SK-N-SH (cell line): ENCODE measurements around the gene XRCC5. TPM values are rescaled to one million over a fixed set of nuclear protein-coding genes. Genes with fewer than 3 reads are reported as not detected.

Experiments
- CTCF ChIA-PET: fragments of 300-600, 350-600 bp; formaldehyde crosslinking; extraction: SDS; loops from one replicate; lab custom pipeline; 2021; lab: Yijun Ruan, JAX
- POLR2A ChIA-PET: fragments of 350-600 bp; sonication (Branson Sonifier 250); formaldehyde crosslinking; extraction: SDS; loops from one replicate; lab custom pipeline; 2020; ENCODE audit warnings: antibody characterized with exemption, inconsistent platforms; lab: Yijun Ruan, JAX
- DNase-seq: peaks from one replicate; pipeline ENCODE4 v3.0.0; 2012
- H2AFZ ChIP-seq: fragments of 200-600 bp; sonication (generic); 2 replicates; pipeline ENCODE4 v1.8.1; 2016; ENCODE audit warnings: antibody characterized with exemption, mild to moderate bottlenecking, low read depth
- H3F3A ChIP-seq: fragments of 200-600 bp; sonication (generic); replicated peaks from 2 replicates; pipeline ENCODE3; 2016; ENCODE audit warnings: antibody characterized with exemption, mild to moderate bottlenecking; ENCODE audit not compliant: insufficient read depth
- H3K27ac ChIP-seq, 2 experiments: fragments of 200-500 bp in 1 of 2; fragments of 200-600 bp in 1 of 2; sonication (Bioruptor generic) in 1 of 2; sonication (generic), shearing (Covaris generic) in 1 of 2; 2 replicates each; pipeline versions ENCODE4 v1.5.1 to v1.6.1; 2014 to 2016; ENCODE audit warnings: low read depth in 2 of 2, inconsistent platforms in 1 of 2, low read length in 1 of 2, mild to moderate bottlenecking in 1 of 2, mixed read lengths in 1 of 2
- H3K27me3 ChIP-seq: fragments of 200-600 bp; sonication (generic), shearing (Covaris generic); 2 replicates; pipeline ENCODE4 v1.6.1; 2016; ENCODE audit warnings: mixed run types; ENCODE audit not compliant: insufficient read depth
- H3K36me3 ChIP-seq, 2 experiments: fragments of 200-500 bp in 1 of 2; fragments of 200-600 bp in 1 of 2; sonication (Bioruptor generic) in 1 of 2; sonication (generic) in 1 of 2; replicated peaks in 1 of 2; 2 replicates each; pipeline versions ENCODE3 to v1.5.1; 2014 to 2016; ENCODE audit warnings: low read length in 1 of 2, mild to moderate bottlenecking in 1 of 2; ENCODE audit not compliant: insufficient read depth in 2 of 2, control insufficient read depth in 1 of 2
- H3K4me1 ChIP-seq, 2 experiments: fragments of 200-500 bp in 1 of 2; fragments of 200-600 bp in 1 of 2; sonication (Bioruptor generic) in 1 of 2; sonication (generic), shearing (Covaris generic) in 1 of 2; 2 replicates each; pipeline versions ENCODE4 v1.5.1 to v1.6.1; 2014 to 2016; ENCODE audit warnings: low read depth in 1 of 2, low read length in 1 of 2, mixed run types in 1 of 2; ENCODE audit not compliant: insufficient read depth in 2 of 2, control insufficient read depth in 1 of 2
- H3K4me2 ChIP-seq: fragments of 200-600 bp; sonication (generic), shearing (Covaris generic); 2 replicates; pipeline ENCODE4 v1.6.1; 2017; ENCODE audit warnings: mixed run types
- H3K4me3 ChIP-seq, 2 experiments: fragments of 200-500 bp in 1 of 2; fragments of 200-600 bp in 1 of 2; sonication (Bioruptor generic) in 1 of 2; sonication (generic), shearing (Covaris generic) in 1 of 2; 2 replicates each; pipeline versions ENCODE4 v1.5.1 to v1.8.1; 2014 to 2016; ENCODE audit warnings: low read depth in 2 of 2, inconsistent platforms in 1 of 2, low read length in 1 of 2, mild to moderate bottlenecking in 1 of 2, mixed read lengths in 1 of 2, moderate library complexity in 1 of 2
- H3K79me2 ChIP-seq: fragments of 200-600 bp; sonication (generic); 2 replicates; pipeline ENCODE4 v1.8.1; 2017; ENCODE audit warnings: mild to moderate bottlenecking; ENCODE audit not compliant: insufficient read depth
- H3K9ac ChIP-seq: fragments of 200-600 bp; sonication (generic); 2 replicates; pipeline ENCODE4 v1.6.1; 2017; ENCODE audit warnings: mixed run types
- H3K9me2 ChIP-seq: fragments of 200-600 bp; sonication (generic); 2 replicates; pipeline ENCODE4 v1.6.1; 2017; ENCODE audit warnings: mixed run types
- H3K9me3 ChIP-seq: fragments of 200-600 bp; sonication (generic); 2 replicates; pipeline ENCODE4 v1.6.1; 2017; ENCODE audit warnings: mixed run types, mild to moderate bottlenecking, moderate library complexity
- H4K20me1 ChIP-seq: fragments of 200-600 bp; sonication (generic); 2 replicates; pipeline ENCODE4 v1.6.1; 2017; ENCODE audit warnings: mild to moderate bottlenecking, mixed run types; ENCODE audit not compliant: insufficient read depth
- CTCF ChIP-seq: fragments of 200-600 bp; sonication (generic); IDR thresholded peaks from 2 replicates; pipeline ENCODE4 v1.6.1; 2017; ENCODE audit warnings: antibody characterized with exemption, mild to moderate bottlenecking, moderate library complexity
- ELF1 ChIP-seq: IDR thresholded peaks from 2 replicates; pipeline ENCODE4 v1.4.0; 2012
- EP300 ChIP-seq, 2 experiments: IDR thresholded peaks; 2 replicates each; pipeline versions ENCODE4 v1.4.0 to v1.6.1; 2012; ENCODE audit warnings: borderline replicate concordance in 1 of 2, low read depth in 1 of 2, low read length in 1 of 2
- EZH2phosphoT487 ChIP-seq: fragments of 200-600 bp; sonication (generic); IDR thresholded peaks from 2 replicates; pipeline ENCODE4 v1.6.1; 2017; ENCODE audit warnings: low read depth, mixed run types, mild to moderate bottlenecking, antibody characterized with exemption, moderate library complexity, borderline replicate concordance
- FOSL2 ChIP-seq: IDR thresholded peaks from 2 replicates; pipeline ENCODE4 v1.4.0; 2012; ENCODE audit warnings: low read depth, mild to moderate bottlenecking, moderate library complexity, borderline replicate concordance
- FOXM1 ChIP-seq: IDR thresholded peaks from 2 replicates; pipeline ENCODE4 v1.4.0; 2012; ENCODE audit warnings: low read depth, mild to moderate bottlenecking
- GABPA ChIP-seq: IDR thresholded peaks from 2 replicates; pipeline ENCODE4 v1.4.0; 2012; ENCODE audit warnings: low read depth, mild to moderate bottlenecking
- JUND ChIP-seq: IDR thresholded peaks from 2 replicates; pipeline ENCODE4 v1.4.0; 2012
- MEF2A ChIP-seq: IDR thresholded peaks from 2 replicates; pipeline ENCODE4 v1.4.0; 2012; ENCODE audit warnings: low read depth, borderline replicate concordance
- MXI1 ChIP-seq: IDR thresholded peaks from 2 replicates; pipeline ENCODE4 v1.6.1; 2012; ENCODE audit warnings: mild to moderate bottlenecking, low read depth, low read length, improper control_type of control experiment
- NFIC ChIP-seq: IDR thresholded peaks from 2 replicates; pipeline ENCODE4 v1.4.0; 2012; ENCODE audit warnings: borderline replicate concordance
- NRF1 ChIP-seq: IDR thresholded peaks from 2 replicates; pipeline ENCODE4 v1.6.1; 2012; ENCODE audit warnings: low read depth, mild to moderate bottlenecking, low read length
- RCOR1 ChIP-seq: fragments of 150-350 bp; IDR thresholded peaks from 2 replicates; pipeline ENCODE4 v1.6.1; 2017; ENCODE audit warnings: antibody characterized with exemption, low read length
- REST ChIP-seq: IDR thresholded peaks from 2 replicates; pipeline ENCODE4 v1.6.1; 2012; ENCODE audit warnings: mild to moderate bottlenecking, low read depth, low read length, moderate library complexity
- RFX5 ChIP-seq: IDR thresholded peaks from 2 replicates; pipeline ENCODE4 v1.6.1; 2012; ENCODE audit warnings: mild to moderate bottlenecking, improper control_type of control experiment, low read length
- TAF1 ChIP-seq: IDR thresholded peaks from 2 replicates; pipeline ENCODE4 v1.6.1; 2012; ENCODE audit warnings: low read depth, mild to moderate bottlenecking, low read length, moderate library complexity, borderline replicate concordance
- TCF12 ChIP-seq: IDR thresholded peaks from 2 replicates; pipeline ENCODE4 v1.4.0; 2012
- TEAD4 ChIP-seq: IDR thresholded peaks from 2 replicates; pipeline ENCODE4 v1.4.0; 2012; ENCODE audit warnings: mild to moderate bottlenecking, borderline replicate concordance; ENCODE audit not compliant: insufficient read depth
- USF2 ChIP-seq: fragments of 150-350 bp; IDR thresholded peaks from 2 replicates; pipeline ENCODE4 v1.6.1; 2017; ENCODE audit warnings: antibody characterized with exemption, low read length, low read depth, borderline replicate concordance
- ZBTB33 ChIP-seq: IDR thresholded peaks from 2 replicates; pipeline ENCODE4 v1.4.0; 2012; ENCODE audit warnings: low read depth, borderline replicate concordance
- WGBS: methylation state at CpG from one replicate; pipeline ENCODE4 v1.1.6; 2017; ENCODE audit warnings: low lambda C conversion rate; 5-methylcytosine and 5-hydroxymethylcytosine counted together
- polyA plus RNA-seq, 3 experiments: library from polyadenylated mRNA; depleted of rRNA; stranded (reverse); fragments of >200 nt; gene quantifications; 2 replicates each; pipeline ENCODE4 v1.2.3, GENCODE V29; 2012

XRCC5 gene
- polyA plus RNA-seq, 1 of the 3 experiments (the other 2 are of a cell fraction) = 125 TPM

GRCh38 chr2:216206041-216206703 is 97.0 kb downstream of the XRCC5 start:
- H3K27me3 ChIP-seq = no peaks in the 10 kb centered on the region
- H3K27ac ChIP-seq = no peak overlapping the region; a peak in 1 of 4 replicates
- H3K9ac ChIP-seq = no peak overlapping the region
- TF ChIP-seq FOSL2 = no peak
- TF ChIP-seq FOXM1 = no peak
- TF ChIP-seq RCOR1 = no peak
- no peak for TF ChIP-seq GABPA
- no peak for TF ChIP-seq ZBTB33
- TF ChIP-seq NFIC = no peak
- H4K20me1 ChIP-seq = no peaks in the 10 kb centered on the region
- no peaks in the 10 kb centered on the region for H3K9me2 ChIP-seq
- WGBS = 97% methylated on average over 2 of the region's 2 CpGs
- H3F3A ChIP-seq = peaks cover 18% of the 10 kb centered on the region
- H2AFZ ChIP-seq = no peak overlapping the region
- peaks cover 9% of the 10 kb centered on the region; the same call in 1 of the 2 replicates for H3K79me2 ChIP-seq
- no peaks in the 10 kb centered on the region for H3K9me3 ChIP-seq
- peaks cover 83 to 87% of the 10 kb centered on the region in 2 experiments for H3K36me3 ChIP-seq
- POLR2A ChIA-PET = no interaction called here
- DNase-seq = no peak
- H3K4me2 ChIP-seq = no peak overlapping the region
- CTCF ChIA-PET = no interaction called here
- peaks cover 1 to 32% of the 10 kb centered on the region in 2 experiments; a peak in 3 of 4 replicates for H3K4me1 ChIP-seq
- no peak overlapping the region for H3K4me3 ChIP-seq

- ChIA-PET POLR2A (no interaction called here), CTCF (no interaction called here)
- DNase-seq = no peak
- Histone ChIP-seq H3K9me2 (no peaks in the 10 kb centered on the region), H3K79me2 (peaks cover 3% of the 10 kb centered on the region; the same call in 1 of the 2 replicates), H3K4me2 (no peak overlapping the region), H3K4me3 (no peak overlapping the region), H3F3A (peaks cover 14% of the 10 kb centered on the region), H3K4me1 (peaks cover 7 to 32% of the 10 kb centered on the region in 2 experiments; a peak in 3 of 4 replicates), H4K20me1 (no peaks in the 10 kb centered on the region), H3K9ac (no peak overlapping the region), H3K27ac (no peak overlapping the region), H3K27me3 (no peaks in the 10 kb centered on the region), H3K36me3 (peaks cover 77 to 80% of the 10 kb centered on the region in 2 experiments), H3K9me3 (no peaks in the 10 kb centered on the region), H2AFZ (no peak overlapping the region)
- WGBS = 96% methylated on average over 5 of the region's 5 CpGs
- TF ChIP-seq USF2 (no peak), JUND (no peak), RFX5 (no peak), TEAD4 (no peak), TCF12 (no peak), EP300 (IDR thresholded peaks at IDR 0.05; ENCODE audit: borderline replicate concordance in 1 of 2, low read depth in 1 of 2, low read length in 1 of 2) (no peak), MXI1 (no peak), ELF1 (no peak), NRF1 (no peak), CTCF (no peak), MEF2A (no peak), REST (no peak), EZH2phosphoT487 (no peak), NFIC (no peak), TAF1 (no peak), FOXM1 (no peak)
These were observed 97.7 kb downstream of the XRCC5 start for GRCh38 chr2:216206821-216207220.
